Measurements from ENCODE around the gene FGF18. TPM values are rescaled to one million over a fixed set of nuclear protein-coding genes. Genes with fewer than 3 reads are reported as not detected.

The FGF18 gene
- total and polyA plus RNA-seq, 9 of the 15 experiments (the other 6 are each of a cell fraction or from before 2014, with no cell fraction given): 0.05 to 0.18 (median 0.11) TPM; not detected in 6

- 0 out of 2 replicates have a peak, but pooled peaks have one; percentile 36 for TF ChIP-seq ZNF609 (CRISPR knock-in tag; IDR thresholded peaks at IDR 0.05; ENCODE audit: borderline replicate concordance)
- peak; percentile 57; the same call in 1 of the 2 replicates for TF ChIP-seq STAG1 (CRISPR knock-in tag; IDR thresholded peaks at IDR 0.05; ENCODE audit: borderline replicate concordance)
- TF ChIP-seq RBM22 (IDR thresholded peaks at IDR 0.05; ENCODE audit: low read depth, low read length, poor library complexity, severe bottlenecking): no peak
- TF ChIP-seq GTF2B (IDR thresholded peaks at IDR 0.05; ENCODE audit: extremely low read depth, insufficient read length): no peak
- TF ChIP-seq CHD7 (IDR thresholded peaks at IDR 0.05; ENCODE audit: low read depth, low read length): no peak
- no peak for TF ChIP-seq SREBF1 (IDR thresholded peaks at IDR 0.05; ENCODE audit: borderline replicate concordance, low read depth, low read length)
- no peak for TF ChIP-seq TCFL5 (CRISPR knock-in tag; conservative IDR thresholded peaks at IDR 0.05)
Measured at GRCh38 chr5:171418316-171418981, 998 bp upstream of the FGF18 start (continued).
